ENCODE results near the gene ITGB4.
A peak's percentile ranks its signal among the peaks of the same experiment; 100 is the strongest.

Gene ITGB4

DNA sequence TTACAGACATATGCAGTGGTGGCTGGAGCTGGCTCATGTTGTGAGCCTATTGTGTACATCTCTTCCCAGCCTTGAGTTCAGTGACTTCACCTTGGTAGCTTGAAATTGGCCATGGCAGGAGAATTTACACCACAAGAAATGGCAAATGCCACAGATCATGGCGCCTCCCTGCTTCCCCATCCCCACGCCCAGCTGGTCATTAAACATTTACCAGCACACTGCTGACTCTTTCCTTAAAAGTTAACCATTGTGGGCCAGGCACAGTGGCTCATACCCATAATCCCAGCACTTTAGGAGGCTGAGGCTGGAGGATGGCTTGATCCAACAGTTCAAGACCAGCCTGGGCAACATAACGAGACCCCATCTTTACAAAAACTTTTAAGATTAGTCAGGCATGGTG is 22.6 kb upstream of the ITGB4 start:
- no peak for DNase-seq

DNA sequence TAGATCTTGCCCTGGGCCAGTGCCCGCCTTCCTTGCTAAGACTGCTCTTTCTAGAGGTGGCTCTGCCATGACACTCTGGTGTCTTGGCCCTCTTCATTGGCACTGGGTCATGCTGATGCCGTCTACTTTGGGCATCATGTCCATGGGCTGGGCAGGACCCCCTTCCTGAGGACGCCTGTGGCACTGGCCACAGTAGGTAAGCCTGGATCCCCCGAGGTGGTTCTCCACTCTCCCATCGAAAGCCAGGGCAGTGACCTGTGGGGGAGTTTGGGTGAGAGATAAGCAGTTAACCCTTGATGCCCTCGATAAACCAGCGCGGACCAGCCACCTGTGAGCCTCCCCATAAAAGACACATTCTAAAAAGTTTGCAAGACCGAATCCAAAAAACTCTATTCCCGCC is 20.0 kb upstream of the ITGB4 start:
- no peak for DNase-seq

DNA sequence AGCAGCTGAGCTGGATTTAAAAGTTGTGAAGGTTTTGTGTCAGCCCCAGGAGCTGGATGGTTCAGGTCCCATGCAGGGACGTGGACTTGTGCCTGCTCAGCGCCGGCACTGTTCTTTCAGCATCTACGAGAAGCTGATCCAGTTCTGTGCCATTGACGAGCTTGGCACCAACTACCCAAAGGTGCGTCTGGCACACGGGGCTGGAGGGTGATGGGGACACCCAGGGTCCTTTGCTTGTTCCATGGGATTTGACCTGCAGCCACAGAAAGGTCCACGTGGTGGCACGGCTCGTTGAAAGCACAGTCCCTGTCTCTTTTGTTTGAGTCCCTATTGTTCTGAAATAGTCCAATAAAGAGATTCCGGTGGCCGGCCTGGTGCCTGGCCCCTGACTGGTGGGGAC is 18.1 kb upstream of the ITGB4 start:
- DNase-seq: no peak

DNA sequence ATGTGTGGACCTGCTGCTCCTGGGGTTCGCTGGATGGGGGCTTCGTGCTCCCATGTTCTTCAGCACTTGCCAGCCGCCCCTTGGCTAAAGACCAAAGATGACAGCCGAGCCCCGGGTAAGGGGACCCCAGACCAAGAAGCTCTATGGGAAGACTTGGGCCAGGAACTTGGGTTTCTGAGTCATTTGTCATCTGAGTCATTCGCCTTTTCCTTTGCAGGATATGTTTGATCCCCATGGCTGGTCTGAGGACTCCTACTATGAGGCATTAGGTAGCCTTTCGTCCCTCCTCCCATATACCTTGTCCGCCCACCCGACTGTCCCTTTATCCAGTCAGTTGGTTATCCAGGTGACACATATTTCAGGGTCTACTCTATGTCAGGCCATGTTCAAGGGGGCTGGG is 17.7 kb upstream of the ITGB4 start:
- no peak for DNase-seq

DNA sequence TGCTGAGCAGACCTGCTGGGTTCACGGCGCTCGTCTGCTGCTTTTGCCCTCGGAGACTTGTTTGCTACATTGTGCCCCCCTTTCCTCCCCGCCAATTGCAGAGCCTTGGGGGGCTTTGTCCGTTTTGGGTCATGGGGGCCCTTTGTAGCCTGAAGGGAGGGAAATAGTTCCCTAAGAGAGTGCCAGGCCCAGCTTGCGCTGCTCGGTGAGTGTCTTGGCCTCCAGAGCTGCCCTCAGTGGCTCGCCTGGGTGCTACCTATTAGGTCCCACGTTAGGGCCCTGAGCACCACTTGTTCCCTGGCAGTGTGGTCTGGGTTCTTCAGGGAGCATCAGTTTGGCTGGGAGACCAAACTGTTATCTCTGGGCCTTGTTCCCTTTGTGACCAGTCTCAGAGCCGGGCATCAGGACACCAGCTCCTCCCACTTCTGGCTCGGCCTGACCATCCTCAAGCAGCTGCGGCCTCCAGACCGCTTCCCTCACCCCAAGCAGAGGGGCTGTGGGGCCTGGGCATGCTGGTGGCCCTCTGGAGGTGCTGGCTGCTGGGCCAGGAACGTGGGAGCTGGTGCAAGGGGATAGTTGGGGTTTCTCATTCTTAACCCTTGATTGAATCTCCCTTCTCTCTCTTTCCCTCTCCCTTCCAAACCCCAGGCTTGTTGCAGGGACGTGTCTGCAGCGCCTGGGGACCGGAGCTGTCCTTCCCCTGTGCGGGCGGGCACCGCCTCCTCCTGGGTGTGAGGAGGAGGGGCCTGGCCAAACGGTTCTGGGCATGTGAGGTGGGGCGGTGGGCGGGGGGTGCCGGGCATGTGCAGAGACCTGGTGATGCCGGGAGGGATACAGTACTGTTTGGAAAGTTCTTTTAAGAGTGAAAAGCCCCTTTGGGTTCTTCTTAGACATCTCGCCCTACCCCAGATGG is 16.0 kb upstream of the ITGB4 start:
- DNase-seq: no peak

DNA sequence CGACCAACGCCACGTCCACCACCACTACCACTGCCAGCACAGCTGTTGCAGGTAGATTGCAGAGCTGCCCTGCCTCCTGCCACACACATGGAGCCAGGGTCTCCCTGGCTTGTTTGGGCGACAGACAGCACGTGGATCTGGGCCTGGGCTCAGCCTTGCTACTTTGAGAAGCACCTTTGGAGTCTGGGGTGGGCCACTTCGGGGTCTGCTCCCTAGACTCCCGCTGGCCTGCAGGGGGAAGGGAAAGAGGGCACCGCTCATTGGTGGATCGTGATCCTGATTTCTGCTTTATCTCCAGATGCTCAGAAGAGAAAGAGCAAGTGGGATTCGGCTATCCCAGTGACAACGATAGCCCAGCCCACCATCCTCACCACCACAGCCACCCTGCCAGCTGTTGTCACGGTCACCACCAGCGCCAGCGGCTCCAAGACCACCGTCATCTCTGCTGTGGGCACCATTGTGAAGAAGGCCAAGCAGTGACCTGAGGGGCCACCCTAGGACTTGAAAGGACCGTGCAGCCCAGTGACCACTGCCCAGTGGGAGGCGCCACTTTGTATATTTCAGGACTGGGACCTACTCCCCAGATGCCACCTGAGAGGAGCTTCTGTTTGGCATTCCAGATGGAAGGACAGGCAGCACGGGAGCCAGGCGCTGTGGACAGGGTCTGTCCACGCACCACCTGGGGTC is 15.1 kb upstream of the ITGB4 start:
- DNase-seq: no peak

DNA sequence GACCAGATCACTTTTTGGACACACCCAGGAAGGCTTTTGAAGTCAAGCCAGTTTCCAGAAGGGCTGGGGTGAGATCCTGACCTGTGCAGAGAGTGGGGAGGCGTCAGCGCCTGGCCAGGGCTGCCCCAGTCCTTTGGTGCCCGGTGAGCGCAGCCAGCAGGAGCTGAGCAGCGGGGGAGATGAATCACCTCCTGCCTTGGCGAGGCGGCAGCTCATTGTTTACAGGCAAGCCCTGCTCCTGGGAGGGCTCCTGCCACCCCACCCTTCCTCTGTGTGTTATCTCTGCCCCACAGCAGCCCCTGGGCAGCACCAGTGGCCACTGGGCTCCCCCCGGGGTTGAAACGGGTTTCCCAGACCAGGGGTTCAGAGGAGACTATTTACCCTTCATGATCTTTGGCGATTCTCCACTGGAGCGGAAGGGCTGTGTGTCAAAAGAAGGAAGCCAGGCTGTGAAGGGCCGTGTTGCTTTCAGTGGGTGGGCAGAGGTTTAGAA is 14.1 kb upstream of the ITGB4 start:
- DNase-seq: no peak

DNA sequence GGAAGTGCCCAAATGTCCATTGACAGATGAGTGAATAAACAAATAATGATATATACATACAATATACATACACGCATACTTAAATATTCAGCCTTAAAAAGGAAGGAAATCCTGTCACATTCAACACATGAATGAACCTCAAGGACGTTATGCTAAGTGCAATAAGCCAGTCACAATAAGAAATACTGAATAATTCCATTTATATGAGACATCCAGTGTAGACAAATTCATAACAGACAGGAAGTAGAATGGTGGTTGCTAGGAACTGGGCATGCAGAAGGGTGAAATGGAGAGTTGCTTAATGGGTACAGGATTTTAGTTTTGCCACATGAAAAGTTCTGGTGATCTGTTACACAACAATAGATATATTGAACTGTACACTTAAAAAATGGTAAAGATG is 8.8 kb upstream of the ITGB4 start:
- DNase-seq: no peak

DNA sequence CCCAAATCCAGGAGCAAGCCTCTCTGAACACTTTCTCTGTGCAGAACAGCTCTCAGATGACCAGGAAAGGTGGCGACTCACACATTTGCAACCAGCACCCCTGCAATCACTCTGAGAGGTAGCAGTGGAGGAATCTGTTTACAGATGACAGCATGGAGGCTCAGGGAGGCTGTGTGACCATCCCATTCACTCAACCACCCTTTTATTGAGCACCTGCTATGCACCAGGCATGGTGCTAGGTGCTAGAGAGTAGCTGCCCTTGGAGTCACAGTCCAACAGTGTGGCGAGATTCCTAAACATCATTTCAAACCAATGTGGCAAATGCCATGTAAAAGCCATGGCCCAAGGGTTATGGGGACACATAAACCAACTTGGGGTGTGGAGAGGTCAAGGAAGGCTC is 1.5 kb upstream of the ITGB4 start:
- DNase-seq: no peak

DNA sequence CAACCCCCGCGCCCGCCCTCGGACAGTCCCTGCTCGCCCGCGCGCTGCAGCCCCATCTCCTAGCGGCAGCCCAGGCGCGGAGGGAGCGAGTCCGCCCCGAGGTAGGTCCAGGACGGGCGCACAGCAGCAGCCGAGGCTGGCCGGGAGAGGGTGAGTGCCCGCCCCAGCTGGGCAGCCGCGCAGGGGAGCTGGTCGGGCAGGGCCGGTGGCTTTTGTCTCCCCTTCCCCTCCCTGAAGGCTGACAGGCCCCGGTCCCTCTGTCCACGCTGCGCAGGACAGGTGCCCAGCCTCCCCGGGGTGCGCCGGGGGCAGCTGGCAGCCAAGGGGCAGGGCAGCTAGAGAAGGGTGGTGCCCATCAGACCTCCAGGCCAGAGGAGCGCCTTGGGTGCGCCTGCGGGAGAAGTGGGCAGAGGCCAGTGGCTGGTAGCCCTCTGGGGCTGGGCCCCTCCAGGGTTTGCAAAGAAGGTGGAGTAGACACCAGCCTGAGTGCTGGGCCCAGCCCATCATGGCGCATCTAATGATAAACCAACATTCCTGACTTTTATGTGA is 278 bp downstream of the ITGB4 start:
- DNase-seq: no peak

DNA sequence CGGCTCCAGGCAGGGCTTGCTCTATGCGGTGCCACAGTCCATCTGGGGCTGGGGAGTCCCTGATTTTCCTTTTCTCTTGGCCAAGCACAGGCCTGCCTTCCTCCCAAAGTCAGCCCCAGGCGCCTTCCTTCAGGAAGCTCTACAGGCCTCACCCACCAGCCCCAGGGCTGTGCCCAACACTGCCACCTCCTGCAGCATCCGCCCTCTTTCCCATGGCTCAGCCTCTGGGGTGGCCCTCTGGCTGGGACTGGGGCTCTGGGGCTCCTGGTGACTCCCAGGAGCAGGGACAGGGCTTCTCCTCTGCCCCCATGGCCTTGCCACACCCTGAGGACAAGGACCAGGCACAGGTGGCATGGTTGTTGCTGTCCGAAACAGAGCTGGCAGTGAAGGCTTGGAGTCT is 817 bp downstream of the ITGB4 start:
- DNase-seq: no peak

DNA sequence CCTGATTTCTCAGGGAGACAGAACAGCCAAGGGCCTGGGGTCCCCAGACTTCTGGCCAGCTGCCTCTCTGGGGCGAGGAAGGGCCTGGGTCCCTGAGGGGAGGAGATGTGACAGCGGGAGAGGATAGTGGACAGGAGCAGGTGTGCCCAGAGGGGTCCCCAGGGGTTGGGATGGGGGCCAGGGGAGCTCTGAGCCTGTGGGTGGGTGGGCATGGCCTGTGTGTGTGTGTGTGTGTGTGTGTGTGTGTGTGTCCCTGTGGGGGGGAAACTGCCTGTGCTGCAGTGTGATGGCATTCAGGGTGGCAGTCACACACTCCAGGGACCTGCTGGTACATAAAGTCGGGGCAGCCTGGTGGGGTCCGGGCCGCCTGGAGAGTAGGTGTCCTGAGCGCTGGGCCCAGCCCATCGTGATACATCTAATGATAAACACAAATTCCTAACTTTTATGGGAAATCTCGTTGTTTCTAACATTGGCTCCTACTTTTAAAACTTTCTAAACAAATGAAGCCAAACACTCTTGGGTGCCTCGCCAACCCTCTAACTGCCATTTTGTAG is 1.4 kb downstream of the ITGB4 start:
- DNase-seq: no peak

DNA sequence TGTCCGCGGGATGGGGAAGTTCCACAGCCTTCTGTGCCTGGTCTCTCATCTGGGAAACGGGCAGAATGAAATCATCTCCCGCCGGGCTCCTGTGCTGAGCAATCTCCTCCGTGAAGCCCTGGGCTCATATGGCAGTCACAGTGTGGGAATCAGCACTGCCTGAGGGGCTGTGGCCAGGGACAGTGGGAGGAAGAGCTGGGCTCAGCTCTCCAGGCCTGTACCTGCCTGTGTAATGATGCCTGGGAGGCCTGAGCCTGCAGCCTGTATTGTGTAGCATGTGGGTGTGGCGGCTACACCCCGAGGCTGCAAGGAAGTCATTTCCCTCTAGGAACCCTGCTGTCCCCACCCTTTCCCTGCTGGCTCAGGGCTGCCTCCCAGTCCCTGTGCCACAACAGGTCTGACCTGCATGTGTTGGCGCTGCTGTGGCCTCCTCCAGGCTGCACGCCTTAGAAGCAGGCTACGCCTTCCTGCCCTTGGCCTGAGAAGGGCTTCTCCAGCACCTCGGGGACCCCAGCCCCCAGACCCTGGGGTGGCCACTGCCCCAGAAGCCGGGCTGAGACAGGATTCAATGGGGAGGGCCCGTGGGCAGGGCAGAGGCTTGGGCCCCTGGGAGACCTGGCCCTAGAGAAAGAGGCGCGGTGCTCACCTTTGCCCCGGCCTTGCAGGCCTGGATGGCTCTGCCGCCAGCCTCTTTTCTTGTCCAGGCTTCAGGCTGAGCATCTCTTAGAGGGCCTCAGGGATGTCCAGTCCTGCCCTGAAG is 2.1 kb downstream of the ITGB4 start:
- peak; percentile 30 for DNase-seq

DNA sequence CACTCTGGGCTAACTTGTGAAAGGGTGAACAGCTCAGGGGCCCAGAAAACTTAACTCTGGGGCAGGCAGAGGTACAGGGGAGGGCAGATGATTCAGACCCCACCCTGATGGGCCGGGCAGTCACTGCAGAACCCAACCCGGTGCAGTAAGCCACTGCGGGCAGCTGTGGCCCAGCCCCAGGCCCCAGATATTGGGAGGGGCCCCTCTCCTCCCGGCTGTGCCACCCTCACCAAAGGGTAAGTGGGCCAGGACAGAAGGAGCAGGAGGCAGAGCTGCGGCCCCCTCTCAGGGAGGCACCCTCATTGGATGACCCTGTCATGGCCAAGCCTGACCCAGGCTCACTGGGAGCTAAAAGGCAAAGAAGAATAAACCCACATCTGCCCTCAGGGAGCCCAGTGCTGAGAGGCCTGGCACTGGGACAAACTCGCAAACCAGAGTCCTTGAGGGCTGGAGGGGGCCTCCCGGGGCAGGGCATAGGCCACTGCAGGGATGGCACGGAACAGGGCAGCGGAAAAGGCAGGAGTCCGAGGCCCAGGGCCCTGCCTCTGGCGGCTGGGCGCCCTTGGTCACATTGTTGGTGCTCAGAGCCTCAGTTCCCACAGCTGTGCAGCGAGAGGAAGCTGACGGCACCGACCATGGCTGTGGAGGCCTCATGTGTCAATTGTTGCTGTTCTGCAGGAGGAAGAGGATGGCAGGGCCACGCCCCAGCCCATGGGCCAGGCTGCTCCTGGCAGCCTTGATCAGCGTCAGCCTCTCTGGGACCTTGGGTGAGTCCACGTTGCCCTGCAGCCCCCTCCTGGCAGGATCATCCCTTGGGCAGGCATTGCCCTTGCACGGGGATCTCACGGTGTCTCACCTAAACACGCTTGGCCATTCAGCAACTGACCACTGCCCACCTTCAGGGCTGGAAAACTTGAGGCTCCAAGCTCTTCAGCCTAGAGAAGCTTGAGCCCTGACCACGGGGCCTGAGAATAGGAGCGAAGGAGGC is 3.1 kb downstream of the ITGB4 start:
- no peak for DNase-seq

DNA sequence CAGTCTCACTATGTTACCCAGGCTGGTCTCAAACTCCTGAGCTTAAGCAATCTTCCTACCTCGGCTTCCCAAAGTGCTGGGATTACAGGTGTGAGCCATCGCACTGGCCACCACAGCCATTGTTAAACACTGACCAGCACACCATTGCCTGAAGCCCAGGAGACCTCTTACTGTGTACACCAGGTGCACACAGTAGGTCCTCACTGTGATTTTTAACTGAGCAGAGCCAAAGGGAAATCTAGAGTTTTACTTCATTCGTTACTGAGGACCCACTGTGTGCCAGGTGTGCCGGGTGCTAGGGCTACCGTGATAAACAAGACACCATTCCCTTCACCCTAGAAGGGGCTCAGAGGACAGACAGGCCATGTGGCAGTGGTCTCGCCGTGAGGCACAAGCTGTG is 4.2 kb downstream of the ITGB4 start:
- DNase-seq: no peak

DNA sequence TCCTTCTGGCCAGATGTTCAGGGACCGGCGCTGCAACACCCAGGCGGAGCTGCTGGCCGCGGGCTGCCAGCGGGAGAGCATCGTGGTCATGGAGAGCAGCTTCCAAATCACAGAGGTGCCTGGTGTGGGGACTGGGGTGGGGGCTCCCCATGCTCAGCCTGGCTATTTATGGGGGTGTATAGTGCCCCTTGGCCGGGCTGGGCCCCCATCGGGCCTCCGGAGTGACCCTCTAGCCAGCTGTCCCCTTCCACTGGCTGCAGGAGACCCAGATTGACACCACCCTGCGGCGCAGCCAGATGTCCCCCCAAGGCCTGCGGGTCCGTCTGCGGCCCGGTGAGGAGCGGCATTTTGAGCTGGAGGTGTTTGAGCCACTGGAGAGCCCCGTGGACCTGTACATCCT is 6.1 kb downstream of the ITGB4 start:
- DNase-seq: no peak

DNA sequence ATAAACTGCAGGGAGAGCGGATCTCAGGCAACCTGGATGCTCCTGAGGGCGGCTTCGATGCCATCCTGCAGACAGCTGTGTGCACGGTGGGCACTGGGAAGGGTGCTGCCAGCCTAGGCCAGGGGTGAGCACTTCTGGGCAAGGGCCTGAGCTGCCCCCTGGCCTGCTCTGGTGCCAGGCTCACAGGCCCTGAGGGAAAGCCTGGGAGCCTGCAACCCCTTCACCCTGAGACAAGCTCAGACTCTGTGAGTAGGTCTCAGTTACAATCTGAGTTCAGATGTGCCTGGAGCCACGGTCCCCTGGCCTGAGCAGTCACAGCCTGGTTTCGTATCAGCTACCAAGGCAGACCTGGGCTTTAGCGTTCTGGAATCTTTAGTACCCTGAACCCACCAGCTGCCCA is 8.1 kb downstream of the ITGB4 start:
- DNase-seq: no peak

DNA sequence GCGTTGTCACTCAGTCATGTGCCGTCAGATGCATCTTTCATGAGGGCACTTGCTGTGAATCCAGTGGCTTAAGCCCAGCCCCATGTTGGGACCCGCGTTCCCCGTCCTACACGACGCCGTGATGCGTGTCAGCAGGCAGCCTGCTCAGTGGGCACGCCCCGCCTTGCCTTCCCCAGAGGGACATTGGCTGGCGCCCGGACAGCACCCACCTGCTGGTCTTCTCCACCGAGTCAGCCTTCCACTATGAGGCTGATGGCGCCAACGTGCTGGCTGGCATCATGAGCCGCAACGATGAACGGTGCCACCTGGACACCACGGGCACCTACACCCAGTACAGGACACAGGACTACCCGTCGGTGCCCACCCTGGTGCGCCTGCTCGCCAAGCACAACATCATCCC is 8.8 kb downstream of the ITGB4 start:
- no peak for DNase-seq

DNA sequence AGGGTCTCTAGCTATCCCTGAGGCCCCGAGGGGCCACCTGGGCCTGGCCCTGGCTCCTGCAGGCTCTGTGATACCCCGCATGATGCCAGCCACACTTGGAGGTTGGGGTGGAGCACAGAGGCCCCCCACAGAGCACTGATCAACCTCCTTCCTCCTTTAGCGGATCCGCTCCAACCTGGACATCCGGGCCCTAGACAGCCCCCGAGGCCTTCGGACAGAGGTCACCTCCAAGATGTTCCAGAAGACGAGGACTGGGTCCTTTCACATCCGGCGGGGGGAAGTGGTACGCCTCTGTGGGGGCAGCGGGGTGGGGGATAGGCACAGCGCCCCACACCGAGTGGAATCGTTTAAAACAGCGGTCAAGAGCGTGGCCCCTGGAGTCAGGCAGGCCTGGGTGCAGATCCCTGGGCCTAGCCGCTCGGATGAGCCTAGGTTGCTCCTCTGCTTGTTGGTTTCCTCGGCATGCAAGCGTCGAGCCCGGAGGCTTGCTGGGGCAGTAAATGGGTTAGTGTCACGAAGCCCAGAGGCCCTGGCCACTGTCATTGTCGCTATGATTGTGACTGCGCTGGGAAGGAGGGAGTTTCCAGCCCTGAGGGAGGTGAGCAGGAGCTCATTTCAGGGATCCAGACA is 9.9 kb downstream of the ITGB4 start:
- DNase-seq: no peak

DNA sequence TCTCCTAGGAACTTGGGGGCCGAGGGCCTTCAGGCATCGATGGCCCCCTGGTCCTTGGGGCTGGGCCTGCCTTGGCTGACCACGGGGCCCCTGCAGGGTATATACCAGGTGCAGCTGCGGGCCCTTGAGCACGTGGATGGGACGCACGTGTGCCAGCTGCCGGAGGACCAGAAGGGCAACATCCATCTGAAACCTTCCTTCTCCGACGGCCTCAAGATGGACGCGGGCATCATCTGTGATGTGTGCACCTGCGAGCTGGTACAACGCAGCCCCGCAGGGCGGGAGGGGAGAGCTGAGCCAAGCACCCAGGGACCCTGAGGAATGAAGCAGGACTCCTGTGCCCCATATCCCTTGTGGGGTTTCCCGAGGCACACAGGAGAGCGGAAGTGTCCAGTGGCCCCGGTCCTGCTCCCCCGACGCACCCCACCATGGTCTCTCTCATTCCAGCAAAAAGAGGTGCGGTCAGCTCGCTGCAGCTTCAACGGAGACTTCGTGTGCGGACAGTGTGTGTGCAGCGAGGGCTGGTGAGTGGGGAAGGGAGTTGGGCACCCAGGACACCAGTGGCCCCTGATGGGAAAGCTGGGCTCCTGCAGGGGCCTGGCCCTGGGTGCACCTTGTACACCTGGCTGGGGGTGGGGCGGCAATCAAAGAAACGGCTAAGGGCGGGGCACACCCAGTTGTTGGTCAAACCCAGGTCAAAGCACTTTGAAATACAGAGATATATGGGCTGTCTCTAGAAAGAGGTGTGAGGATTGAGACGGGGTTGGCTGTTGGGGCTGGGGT is 10.6 kb downstream of the ITGB4 start:
- DNase-seq: no peak
